Karpas-422 (cell line): Measurements from ENCODE around the gene TNFAIP3. TPM values are rescaled to one million over a fixed set of nuclear protein-coding genes. Genes with fewer than 3 reads are reported as not detected.

Experiments used
- DNase-seq: peaks from one replicate; pipeline ENCODE4 v3.0.0-alpha.2; 2015
- H2AFZ ChIP-seq: fragments of 200-600 bp; sonication (generic); 2 replicates; pipeline ENCODE4 v1.6.1; 2014; ENCODE audit warnings: antibody characterized with exemption, low read length, mixed read lengths
- H3K27ac ChIP-seq: fragments of 200-600 bp; sonication (generic); 2 replicates; pipeline ENCODE4 v1.5.1; 2014; ENCODE audit warnings: mild to moderate bottlenecking, low read length, moderate library complexity
- H3K27me3 ChIP-seq: fragments of 200-600 bp; sonication (generic); 2 replicates; pipeline ENCODE4 v1.6.1; 2014; ENCODE audit warnings: low read length, mixed read lengths
- H3K36me3 ChIP-seq: fragments of 200-600 bp; sonication (generic); 2 replicates; pipeline ENCODE4 v1.6.1; 2014; ENCODE audit warnings: low read length, mixed read lengths; ENCODE audit not compliant: insufficient read depth
- H3K4me1 ChIP-seq: fragments of 200-600 bp; sonication (generic); 2 replicates; pipeline ENCODE4 v1.6.1; 2014; ENCODE audit warnings: mild to moderate bottlenecking, low read length, mixed read lengths
- H3K4me2 ChIP-seq: fragments of 200-600 bp; sonication (generic); 2 replicates; pipeline ENCODE4 v1.6.1; 2014; ENCODE audit warnings: low read length, low read depth, mild to moderate bottlenecking; ENCODE audit not compliant: poor library complexity, severe bottlenecking
- H3K4me3 ChIP-seq: fragments of 200-600 bp; sonication (generic); 2 replicates; pipeline ENCODE4 v1.5.1; 2014; ENCODE audit warnings: mild to moderate bottlenecking, antibody characterized with exemption, low read length, mixed read lengths
- H3K79me2 ChIP-seq: fragments of 200-600 bp; sonication (generic); 2 replicates; pipeline ENCODE4 v1.6.1; 2014; ENCODE audit warnings: mild to moderate bottlenecking, low read length, mixed read lengths
- H3K9ac ChIP-seq: fragments of 200-600 bp; sonication (generic); 2 replicates; pipeline ENCODE4 v1.6.0; 2014; ENCODE audit warnings: low read length
- H3K9me2 ChIP-seq: fragments of 200-600 bp; sonication (generic), shearing (Covaris generic); replicated peaks from 2 replicates; pipeline ENCODE4 v1.6.0; 2014; ENCODE audit warnings: mild to moderate bottlenecking, low read length, moderate library complexity; ENCODE audit not compliant: insufficient read depth
- H3K9me3 ChIP-seq: fragments of 300-700, 200-600 bp; sonication (generic); 2 replicates; pipeline ENCODE4 v1.6.1; 2014; ENCODE audit warnings: low read length, mixed read lengths
- H4K20me1 ChIP-seq: fragments of 200-600 bp; sonication (generic); 2 replicates; pipeline ENCODE4 v1.6.1; 2014; ENCODE audit warnings: mild to moderate bottlenecking, antibody characterized with exemption, low read length, low read depth; ENCODE audit not compliant: insufficient read depth
- total RNA-seq: library from RNA; depleted of rRNA; stranded (reverse); fragments of >200 nt; shearing (Covaris generic); gene quantifications from 2 replicates; pipeline ENCODE4 v1.2.3, GENCODE V29; 2014; ENCODE audit warnings: low replicate concordance

The TNFAIP3 gene
- total RNA-seq, 1 experiment from 2014 or later, result 0.75 TPM

GRCh38 chr6:137846772-137847313 is 20.2 kb upstream of the TNFAIP3 start:
- DNase-seq, result no peak
- H4K20me1 ChIP-seq, result no peaks in the 10 kb centered on the region
- H3K9me2 ChIP-seq, result no peaks in the 10 kb centered on the region
- H3K4me2 ChIP-seq, result no peak overlapping the region
- H2AFZ ChIP-seq, result no peak overlapping the region
- H3K9ac ChIP-seq, result no peak overlapping the region
- H3K27ac ChIP-seq, result no peak overlapping the region
- H3K36me3 ChIP-seq, result no peaks in the 10 kb centered on the region
- H3K4me1 ChIP-seq, result peaks cover 31% of the 10 kb centered on the region
- H3K9me3 ChIP-seq, result no peaks in the 10 kb centered on the region
- no peak overlapping the region for H3K4me3 ChIP-seq
- no peaks in the 10 kb centered on the region for H3K79me2 ChIP-seq
- H3K27me3 ChIP-seq, result no peaks in the 10 kb centered on the region

- Histone ChIP-seq H3K36me3 (no peaks in the 10 kb centered on the region), H3K4me1 (peaks cover 41% of the 10 kb centered on the region), H3K9me3 (no peaks in the 10 kb centered on the region), H3K27ac (no peak overlapping the region), H4K20me1 (no peaks in the 10 kb centered on the region), H3K4me2 (no peak overlapping the region), H2AFZ (no peak overlapping the region), H3K9me2 (no peaks in the 10 kb centered on the region), H3K27me3 (no peaks in the 10 kb centered on the region), H3K79me2 (no peaks in the 10 kb centered on the region), H3K9ac (no peak overlapping the region), H3K4me3 (no peak overlapping the region)
- no peak for DNase-seq
These were observed 19.3 kb upstream of the TNFAIP3 start for GRCh38 chr6:137847748-137848147.

- H3K9ac ChIP-seq, result no peak overlapping the region
- no peak overlapping the region for H3K4me3 ChIP-seq
- no peaks in the 10 kb centered on the region for H3K9me3 ChIP-seq
- H3K27ac ChIP-seq, result no peak overlapping the region
- no peak for DNase-seq
- H3K27me3 ChIP-seq, result no peaks in the 10 kb centered on the region
- no peaks in the 10 kb centered on the region for H3K36me3 ChIP-seq
- H3K9me2 ChIP-seq, result no peaks in the 10 kb centered on the region
- no peak overlapping the region for H3K4me2 ChIP-seq
- no peaks in the 10 kb centered on the region for H4K20me1 ChIP-seq
- H2AFZ ChIP-seq, result no peak overlapping the region
- peaks cover 50% of the 10 kb centered on the region for H3K4me1 ChIP-seq
- no peaks in the 10 kb centered on the region for H3K79me2 ChIP-seq
These were observed 18.4 kb upstream of the TNFAIP3 start for GRCh38 chr6:137848672-137849071.

- Histone ChIP-seq H3K9me2 (no peaks in the 10 kb centered on the region), H3K27ac (no peak overlapping the region), H3K4me1 (peaks cover 55% of the 10 kb centered on the region), H3K36me3 (no peaks in the 10 kb centered on the region), H3K9me3 (no peaks in the 10 kb centered on the region), H2AFZ (no peak overlapping the region), H3K27me3 (no peaks in the 10 kb centered on the region), H3K4me2 (no peak overlapping the region), H4K20me1 (no peaks in the 10 kb centered on the region), H3K79me2 (no peaks in the 10 kb centered on the region), H3K4me3 (no peak overlapping the region), H3K9ac (no peak overlapping the region)
- DNase-seq, result no peak
These were observed 17.7 kb upstream of the TNFAIP3 start for GRCh38 chr6:137849181-137849980.

GRCh38 chr6:137849981-137850714 is 16.9 kb upstream of the TNFAIP3 start:
- Histone ChIP-seq H3K79me2 (no peaks in the 10 kb centered on the region), H3K4me3 (no peak overlapping the region), H3K4me2 (no peak overlapping the region), H3K9ac (no peak overlapping the region), H3K36me3 (no peaks in the 10 kb centered on the region), H3K4me1 (peaks cover 55% of the 10 kb centered on the region), H3K9me3 (no peaks in the 10 kb centered on the region), H3K27me3 (no peaks in the 10 kb centered on the region), H2AFZ (no peak overlapping the region), H3K27ac (no peak overlapping the region), H4K20me1 (no peaks in the 10 kb centered on the region), H3K9me2 (no peaks in the 10 kb centered on the region)
- DNase-seq, result no peak

GRCh38 chr6:137850816-137851602 is 16.1 kb upstream of the TNFAIP3 start:
- H3K4me2 ChIP-seq, result peak overlapping the region; percentile 70
- H4K20me1 ChIP-seq, result no peaks in the 10 kb centered on the region
- no peaks in the 10 kb centered on the region for H3K27me3 ChIP-seq
- no peaks in the 10 kb centered on the region for H3K9me2 ChIP-seq
- H3K27ac ChIP-seq, result no peak overlapping the region; the same call in 1 of the 2 replicates
- no peaks in the 10 kb centered on the region for H3K36me3 ChIP-seq
- H3K9me3 ChIP-seq, result no peaks in the 10 kb centered on the region
- no peak overlapping the region for H3K9ac ChIP-seq
- peaks cover 55% of the 10 kb centered on the region for H3K4me1 ChIP-seq
- no peak for DNase-seq
- H3K79me2 ChIP-seq, result no peaks in the 10 kb centered on the region
- no peak overlapping the region for H3K4me3 ChIP-seq
- no peak overlapping the region for H2AFZ ChIP-seq

- peak overlapping the region; percentile 70 for H3K4me2 ChIP-seq
- H3K4me1 ChIP-seq, result peaks cover 52% of the 10 kb centered on the region
- no peak overlapping the region; the same call in 1 of the 2 replicates for H3K27ac ChIP-seq
- no peaks in the 10 kb centered on the region for H3K36me3 ChIP-seq
- no peak overlapping the region for H3K4me3 ChIP-seq
- H3K9me2 ChIP-seq, result no peaks in the 10 kb centered on the region
- no peaks in the 10 kb centered on the region for H3K9me3 ChIP-seq
- H3K79me2 ChIP-seq, result no peaks in the 10 kb centered on the region
- no peak overlapping the region for H3K9ac ChIP-seq
- H4K20me1 ChIP-seq, result no peaks in the 10 kb centered on the region
- no peaks in the 10 kb centered on the region for H3K27me3 ChIP-seq
- no peak overlapping the region for H2AFZ ChIP-seq
- DNase-seq, result no peak
These were observed 15.4 kb upstream of the TNFAIP3 start for GRCh38 chr6:137851669-137852068.
